GM10847 (cell line): Measurements from ENCODE around the gene FBXW10.
"Not testable (repeated sequence)": the region's sequence is repeated elsewhere in the genome, so short reads cannot be mapped to it uniquely, and the experiment has no call there.

Experiments used
- POLR2A ChIP-seq: IDR thresholded peaks from 2 replicates; pipeline ENCODE4 v1.6.1; 2011; ENCODE audit not compliant: insufficient read length; ENCODE audit errors: extremely low read depth

FBXW10 gene, protein sequence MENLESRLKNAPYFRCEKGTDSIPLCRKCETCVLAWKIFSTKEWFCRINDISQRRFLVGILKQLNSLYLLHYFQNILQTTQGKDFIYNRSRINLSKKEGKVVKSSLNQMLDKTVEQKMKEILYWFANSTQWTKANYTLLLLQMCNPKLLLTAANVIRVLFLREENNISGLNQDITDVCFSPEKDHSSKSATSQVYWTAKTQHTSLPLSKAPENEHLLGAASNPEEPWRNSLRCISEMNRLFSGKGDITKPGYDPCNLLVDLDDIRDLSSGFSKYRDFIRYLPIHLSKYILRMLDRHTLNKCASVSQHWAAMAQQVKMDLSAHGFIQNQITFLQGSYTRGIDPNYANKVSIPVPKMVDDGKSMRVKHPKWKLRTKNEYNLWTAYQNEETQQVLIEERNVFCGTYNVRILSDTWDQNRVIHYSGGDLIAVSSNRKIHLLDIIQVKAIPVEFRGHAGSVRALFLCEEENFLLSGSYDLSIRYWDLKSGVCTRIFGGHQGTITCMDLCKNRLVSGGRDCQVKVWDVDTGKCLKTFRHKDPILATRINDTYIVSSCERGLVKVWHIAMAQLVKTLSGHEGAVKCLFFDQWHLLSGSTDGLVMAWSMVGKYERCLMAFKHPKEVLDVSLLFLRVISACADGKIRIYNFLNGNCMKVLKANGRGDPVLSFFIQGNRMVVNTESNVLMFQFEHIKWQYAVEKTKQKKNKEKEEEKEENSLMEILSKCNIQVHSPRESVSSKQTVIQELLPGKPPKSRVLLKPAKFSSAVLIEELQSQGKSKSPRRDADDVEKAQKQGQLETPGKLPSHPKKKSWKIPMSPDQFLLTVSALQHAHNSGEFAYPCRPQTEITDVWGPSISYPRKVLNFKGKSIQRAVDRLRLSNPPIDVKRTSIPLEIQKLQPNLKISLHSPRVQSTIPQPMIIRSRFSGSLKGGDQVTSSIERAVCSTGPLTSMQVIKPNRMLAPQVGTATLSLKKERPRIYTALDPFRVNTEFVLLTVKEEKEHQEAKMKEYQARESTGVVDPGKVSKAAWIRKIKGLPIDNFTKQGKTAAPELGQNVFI

DNA sequence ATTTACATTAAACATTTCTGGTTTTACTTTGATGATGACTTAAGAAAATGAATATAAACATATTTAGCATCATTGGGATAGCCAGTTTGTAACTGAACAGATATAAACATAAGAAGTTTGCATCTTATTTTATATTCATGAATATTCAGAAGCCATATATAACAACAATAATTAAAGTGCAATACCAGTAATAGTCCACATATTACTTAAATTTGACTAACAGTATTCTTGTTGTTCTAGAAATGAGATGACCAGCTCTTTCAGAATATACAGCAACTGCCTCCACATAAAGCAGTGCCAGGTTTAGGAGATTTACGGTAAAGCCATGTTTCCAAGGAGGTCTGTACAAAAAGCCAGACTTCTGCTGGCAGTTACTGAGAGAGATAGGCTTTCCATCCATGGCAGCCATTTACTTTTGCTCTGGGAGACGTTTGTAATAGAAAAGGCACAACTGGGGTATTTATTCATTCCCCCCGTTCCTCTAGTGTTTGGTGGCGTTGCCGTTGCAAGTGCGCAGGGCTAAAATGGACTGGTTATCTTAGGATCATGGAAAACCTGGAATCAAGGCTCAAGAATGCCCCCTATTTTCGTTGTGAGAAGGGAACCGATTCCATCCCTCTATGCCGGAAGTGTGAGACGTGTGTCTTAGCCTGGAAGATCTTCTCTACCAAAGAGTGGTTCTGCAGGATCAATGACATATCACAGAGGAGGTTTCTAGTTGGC is at the start of gene FBXW10:
Gene FBXW10 (plus strand): TSS at position 356 of the 723 bp plus-strand sequence. CDS start 191 bp downstream, at position 547.
- not testable (repeated sequence) for TF ChIP-seq POLR2A

DNA sequence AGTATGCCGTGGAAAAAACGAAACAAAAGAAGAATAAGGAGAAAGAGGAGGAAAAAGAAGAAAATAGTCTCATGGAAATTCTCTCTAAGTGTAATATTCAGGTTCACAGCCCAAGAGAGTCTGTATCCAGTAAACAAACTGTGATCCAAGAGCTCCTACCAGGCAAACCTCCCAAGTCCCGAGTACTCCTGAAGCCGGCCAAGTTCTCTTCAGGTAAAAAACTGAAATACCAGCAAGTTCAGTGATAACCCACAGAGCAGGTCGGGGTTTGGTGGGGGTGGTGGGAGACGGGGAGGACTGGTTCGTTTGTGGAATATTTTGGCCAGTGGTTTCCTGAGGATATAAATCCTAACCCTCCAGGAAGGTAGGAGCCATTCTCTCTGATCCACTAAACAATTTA is 28.6 kb downstream of the FBXW10 start:
- TF ChIP-seq POLR2A, result no peak

DNA sequence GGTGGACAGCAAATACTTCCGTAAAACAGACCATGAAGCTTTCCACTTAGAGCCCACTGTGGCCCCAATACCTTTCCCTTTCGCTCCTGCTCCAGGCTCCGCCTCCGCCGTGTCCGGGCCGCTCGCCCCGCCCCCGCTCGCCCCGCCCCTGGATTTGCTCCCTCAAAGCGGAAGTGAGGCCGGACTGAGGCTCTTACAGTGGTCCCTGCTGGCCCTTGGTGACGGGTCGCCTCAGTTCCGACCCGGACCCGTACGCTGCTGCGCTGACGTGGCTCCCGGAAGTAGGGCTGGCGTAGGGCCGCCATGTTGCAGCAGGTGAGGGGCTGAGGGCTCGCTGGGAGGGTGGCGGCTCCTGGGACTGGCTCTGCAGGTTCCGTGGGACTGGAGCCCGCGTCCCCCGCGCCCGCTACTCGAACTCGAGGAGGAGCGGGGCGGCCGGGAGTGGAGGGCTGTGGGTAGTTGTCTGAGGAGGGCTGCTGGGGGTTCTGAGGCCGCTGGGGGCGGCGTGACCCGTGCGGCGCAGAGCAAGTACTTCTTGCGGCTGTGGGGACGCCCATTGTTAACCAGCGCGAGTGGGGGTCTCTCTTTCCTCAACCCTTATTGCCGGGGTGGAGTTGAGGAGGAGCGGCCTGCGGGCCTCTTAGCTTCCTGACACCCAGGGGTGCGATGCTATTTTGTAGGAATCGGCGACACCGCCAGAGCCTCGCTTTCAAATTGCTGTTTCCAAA is 37.3 kb downstream of the FBXW10 start, which contains the start of gene TVP23B:
Gene TVP23B (plus strand): TSS at position 193 of the 728 bp plus-strand sequence. CDS start 111 bp downstream, at position 304.
- peak; percentile 58 for TF ChIP-seq POLR2A
